Activated naive CD4-positive, alpha-beta T cell treated with anti-CD3 and anti-CD28 coated beads, Interleukin-2, amount 10 ng/mL, durations not matched to agents 7 days and 5 days (primary cell): Measurements from ENCODE around the gene FOXN3.
A peak's percentile ranks its signal among the peaks of the same experiment; 100 is the strongest.
"Not testable (repeated sequence)": the region's sequence is repeated elsewhere in the genome, so short reads cannot be mapped to it uniquely, and the experiment has no call there.

Experiments used
- CTCF ChIA-PET: fragments of 350-600 bp; sonication (Branson Sonifier 250); formaldehyde crosslinking; loops from one replicate; lab custom pipeline; 2021; ENCODE audit warnings: antibody characterized with exemption; lab: Charles Lee
- DNase-seq: peaks from one replicate; pipeline ENCODE4 v3.0.0-alpha.2; 2020
- H3K27ac Mint-ChIP-seq: one replicate; pipeline ENCODE4 v1.8.0; 2021; ENCODE audit warnings: mild to moderate bottlenecking, moderate library complexity, mixed read lengths
- H3K27me3 Mint-ChIP-seq: one replicate; pipeline ENCODE4 v1.8.0; 2021; ENCODE audit warnings: mild to moderate bottlenecking, mixed read lengths
- H3K36me3 Mint-ChIP-seq: one replicate; pipeline ENCODE4 v1.8.0; 2021; ENCODE audit warnings: mixed read lengths
- H3K4me1 Mint-ChIP-seq: one replicate; pipeline ENCODE4 v1.8.0; 2021; ENCODE audit warnings: mixed read lengths
- H3K4me3 Mint-ChIP-seq: one replicate; pipeline ENCODE4 v1.8.0; 2021; ENCODE audit warnings: mild to moderate bottlenecking, moderate library complexity, mixed read lengths
- H3K9me3 Mint-ChIP-seq: one replicate; pipeline ENCODE4 v1.8.0; 2021; ENCODE audit warnings: mixed read lengths

The FOXN3 gene

GRCh38 chr14:89304561-89304960 lies 112.5 kb downstream of the FOXN3 start:
- Mint-ChIP-seq H3K27ac (peak overlapping the region; percentile 47), H3K9me3 (no peaks in the 10 kb centered on the region), H3K27me3 (no peaks in the 10 kb centered on the region), H3K36me3 (peaks cover 27% of the 10 kb centered on the region), H3K4me3 (no peak overlapping the region), H3K4me1 (peaks cover 40% of the 10 kb centered on the region)
- no peak for DNase-seq
- CTCF ChIA-PET, result interaction anchor here (0.7 kb wide), 1 partner anchor 635 kb away, joined by 3 read pairs; no protein-coding TSS in a partner anchor

GRCh38 chr14:89303456-89304435 lies 113.3 kb downstream of the FOXN3 start:
- Mint-ChIP-seq H3K4me3 (peak overlapping the region; percentile 42), H3K4me1 (peaks cover 40% of the 10 kb centered on the region), H3K36me3 (peaks cover 27% of the 10 kb centered on the region), H3K27ac (peak overlapping the region; percentile 86), H3K27me3 (no peaks in the 10 kb centered on the region), H3K9me3 (no peaks in the 10 kb centered on the region)
- DNase-seq, result peak; percentile 32
- CTCF ChIA-PET, result interaction anchor here (0.7 kb wide), 1 partner anchor 636 kb away, joined by 3 read pairs; no protein-coding TSS in a partner anchor

GRCh38 chr14:89302396-89302950 lies 114.6 kb downstream of the FOXN3 start:
- H3K9me3 Mint-ChIP-seq, result no peaks in the 10 kb centered on the region
- no peak overlapping the region for H3K4me3 Mint-ChIP-seq
- DNase-seq, result no peak
- CTCF ChIA-PET, result interaction anchor here (1.4 kb wide), 1 partner anchor 262 kb away, joined by 3 read pairs; no protein-coding TSS in a partner anchor
- H3K36me3 Mint-ChIP-seq, result peaks cover 21% of the 10 kb centered on the region
- H3K27ac Mint-ChIP-seq, result peak overlapping the region; percentile 43
- no peaks in the 10 kb centered on the region for H3K27me3 Mint-ChIP-seq
- peaks cover 40% of the 10 kb centered on the region for H3K4me1 Mint-ChIP-seq

- H3K9me3 Mint-ChIP-seq, result no peaks in the 10 kb centered on the region
- no peaks in the 10 kb centered on the region for H3K27me3 Mint-ChIP-seq
- peaks cover 20% of the 10 kb centered on the region for H3K36me3 Mint-ChIP-seq
- CTCF ChIA-PET, result no interaction called here
- no peak for DNase-seq
- H3K4me3 Mint-ChIP-seq, result no peak overlapping the region
- peaks cover 31% of the 10 kb centered on the region for H3K4me1 Mint-ChIP-seq
- H3K27ac Mint-ChIP-seq, result no peak overlapping the region
Measured at GRCh38 chr14:89299587-89299986, 117.4 kb downstream of the FOXN3 start.

GRCh38 chr14:89298056-89298834 lies 118.8 kb downstream of the FOXN3 start:
- peaks cover 18% of the 10 kb centered on the region for H3K4me1 Mint-ChIP-seq
- CTCF ChIA-PET, result no interaction called here

GRCh38 chr14:89296281-89296745 lies 120.7 kb downstream of the FOXN3 start:
- H3K27ac Mint-ChIP-seq, result no peak overlapping the region
- no peak overlapping the region for H3K4me3 Mint-ChIP-seq
- peaks cover 5% of the 10 kb centered on the region for H3K4me1 Mint-ChIP-seq
- no peaks in the 10 kb centered on the region for H3K27me3 Mint-ChIP-seq
- no peak for DNase-seq
- peaks cover 6% of the 10 kb centered on the region for H3K36me3 Mint-ChIP-seq
- H3K9me3 Mint-ChIP-seq, result no peaks in the 10 kb centered on the region
- CTCF ChIA-PET, result no interaction called here

More at GRCh38 chr14:89298056-89298834, 118.8 kb downstream of the FOXN3 start:
- Mint-ChIP-seq H3K9me3 (no peaks in the 10 kb centered on the region), H3K4me3 (no peak overlapping the region), H3K27me3 (no peaks in the 10 kb centered on the region), H3K36me3 (peaks cover 17% of the 10 kb centered on the region), H3K27ac (no peak overlapping the region)
- no peak for DNase-seq

- peak overlapping the region; percentile 46 for H3K27ac Mint-ChIP-seq
- CTCF ChIA-PET, result no interaction called here
- peaks cover 10% of the 10 kb centered on the region for H3K36me3 Mint-ChIP-seq
- no peak for DNase-seq
- H3K4me3 Mint-ChIP-seq, result no peak overlapping the region
- H3K27me3 Mint-ChIP-seq, result no peaks in the 10 kb centered on the region
- H3K9me3 Mint-ChIP-seq, result no peaks in the 10 kb centered on the region
- peaks cover 3% of the 10 kb centered on the region for H3K4me1 Mint-ChIP-seq
Measured at GRCh38 chr14:89294872-89295271, 122.2 kb downstream of the FOXN3 start.

GRCh38 chr14:89294469-89294868 lies 122.6 kb downstream of the FOXN3 start:
- DNase-seq, H3K27me3 Mint-ChIP-seq, H3K27ac Mint-ChIP-seq, CTCF ChIA-PET, H3K4me3 Mint-ChIP-seq, H3K9me3 Mint-ChIP-seq, H3K4me1 Mint-ChIP-seq, H3K36me3 Mint-ChIP-seq: not testable (repeated sequence)

- H3K9me3 Mint-ChIP-seq, result no peaks in the 10 kb centered on the region
- no peak for DNase-seq
- H3K4me3 Mint-ChIP-seq, result no peak overlapping the region
Measured at GRCh38 chr14:89294060-89294459, 123.0 kb downstream of the FOXN3 start.

GRCh38 chr14:89293314-89293916 lies 123.6 kb downstream of the FOXN3 start:
- Mint-ChIP-seq H3K27me3 (no peaks in the 10 kb centered on the region), H3K4me3 (no peak overlapping the region), H3K4me1 (peaks cover 3% of the 10 kb centered on the region), H3K9me3 (no peaks in the 10 kb centered on the region), H3K36me3 (peaks cover 7% of the 10 kb centered on the region), H3K27ac (no peak overlapping the region)
- DNase-seq, result no peak
- CTCF ChIA-PET, result no interaction called here

More at GRCh38 chr14:89294060-89294459, 123.0 kb downstream of the FOXN3 start:
- Mint-ChIP-seq H3K36me3 (peaks cover 7% of the 10 kb centered on the region), H3K27ac (no peak overlapping the region), H3K27me3 (no peaks in the 10 kb centered on the region), H3K4me1 (peaks cover 3% of the 10 kb centered on the region)
- CTCF ChIA-PET, result no interaction called here

- peaks cover 3% of the 10 kb centered on the region for H3K4me1 Mint-ChIP-seq
- CTCF ChIA-PET, result no interaction called here
- no peaks in the 10 kb centered on the region for H3K9me3 Mint-ChIP-seq
- no peak for DNase-seq
- no peaks in the 10 kb centered on the region for H3K27me3 Mint-ChIP-seq
- H3K4me3 Mint-ChIP-seq, result no peak overlapping the region
- H3K36me3 Mint-ChIP-seq, result peaks cover 7% of the 10 kb centered on the region
- no peak overlapping the region for H3K27ac Mint-ChIP-seq
Measured at GRCh38 chr14:89292579-89293313, 124.3 kb downstream of the FOXN3 start.

- Mint-ChIP-seq H3K27ac (no peak overlapping the region), H3K36me3 (peaks cover 5% of the 10 kb centered on the region), H3K4me3 (no peak overlapping the region), H3K9me3 (no peaks in the 10 kb centered on the region), H3K4me1 (peaks cover 5% of the 10 kb centered on the region), H3K27me3 (no peaks in the 10 kb centered on the region)
- DNase-seq, result no peak
- CTCF ChIA-PET, result no interaction called here
Measured at GRCh38 chr14:89291351-89291940, 125.6 kb downstream of the FOXN3 start.

- H3K27ac Mint-ChIP-seq, result no peak overlapping the region
- H3K36me3 Mint-ChIP-seq, result peaks cover 5% of the 10 kb centered on the region
- no peak overlapping the region for H3K4me3 Mint-ChIP-seq
Measured at GRCh38 chr14:89290813-89291212, 126.2 kb downstream of the FOXN3 start.

More at GRCh38 chr14:89290813-89291212, 126.2 kb downstream of the FOXN3 start:
- Mint-ChIP-seq H3K27me3 (no peaks in the 10 kb centered on the region), H3K9me3 (no peaks in the 10 kb centered on the region), H3K4me1 (peaks cover 5% of the 10 kb centered on the region)
- CTCF ChIA-PET, result no interaction called here
- DNase-seq, result no peak
